ENCODE results near the gene IFNA16.
A peak's percentile ranks its signal among the peaks of the same experiment; 100 is the strongest.
"Not testable (repeated sequence)": the region's sequence is repeated elsewhere in the genome, so short reads cannot be mapped to it uniquely, and the experiment has no call there.

Gene IFNA16

GRCh38 chr9:21217211-21217610 is at the start of gene IFNA16:
IFNA16 (minus strand) TSS chr9:21217311; CDS start chr9:21217305, 6 bp downstream.
- not testable (repeated sequence) for DNase-seq

GRCh38 chr9:21265421-21266189 is 48.5 kb upstream of the IFNA16 start:
- no peak for DNase-seq

GRCh38 chr9:21255538-21256212 is 38.6 kb upstream of the IFNA16 start:
- no peak for DNase-seq

- DNase-seq, result peak; percentile 21
These were observed 35.8 kb upstream of the IFNA16 start for GRCh38 chr9:21252721-21253547.

GRCh38 chr9:21251638-21252037 is 34.5 kb upstream of the IFNA16 start:
- DNase-seq, result no peak

GRCh38 chr9:21251190-21251589 is 34.1 kb upstream of the IFNA16 start:
- no peak for DNase-seq

GRCh38 chr9:21244836-21245235 is 27.7 kb upstream of the IFNA16 start:
- DNase-seq, result no peak

- no peak for DNase-seq
These were observed 22.8 kb upstream of the IFNA16 start, which contains the start of gene IFNA14 for GRCh38 chr9:21239911-21240310. IFNA14 (minus strand) TSS chr9:21240005; CDS start chr9:21239935, 70 bp downstream.

- not testable (repeated sequence) for DNase-seq
These were observed 19.2 kb upstream of the IFNA16 start for GRCh38 chr9:21236360-21236714.

- peak; percentile 60 for DNase-seq
These were observed 18.6 kb upstream of the IFNA16 start for GRCh38 chr9:21235468-21236359.

- DNase-seq, result no peak
These were observed 17.1 kb upstream of the IFNA16 start for GRCh38 chr9:21234153-21234687.

GRCh38 chr9:21233258-21233657 is 16.1 kb upstream of the IFNA16 start:
- no peak for DNase-seq

GRCh38 chr9:21228122-21228521 is 11.0 kb upstream of the IFNA16 start, which contains the start of gene IFNA17:
IFNA17 (minus strand) TSS chr9:21228222; CDS start chr9:21228173, 49 bp downstream.
- no peak for DNase-seq

- peak; percentile 18 for DNase-seq
These were observed 3.4 kb downstream of the IFNA16 start for GRCh38 chr9:21213411-21214326.

GRCh38 chr9:21212160-21212559 is 5.0 kb downstream of the IFNA16 start:
- not testable (repeated sequence) for DNase-seq

- not testable (repeated sequence) for DNase-seq
These were observed 6.3 kb downstream of the IFNA16 start for GRCh38 chr9:21210782-21211181.

- DNase-seq, result no peak
These were observed 6.8 kb downstream of the IFNA16 start for GRCh38 chr9:21210311-21210710.

- not testable (repeated sequence) for DNase-seq
These were observed 10.1 kb downstream of the IFNA16 start, which contains the start of gene IFNA10 for GRCh38 chr9:21207043-21207442. IFNA10 (minus strand) TSS chr9:21207143; CDS start chr9:21207097, 46 bp downstream.

- no peak for DNase-seq
These were observed 11.9 kb downstream of the IFNA16 start for GRCh38 chr9:21205204-21205603.

GRCh38 chr9:21202105-21202504 is 15.0 kb downstream of the IFNA16 start, which contains the start of gene IFNA7:
IFNA7 (minus strand) TSS chr9:21202205; CDS start chr9:21202165, 40 bp downstream.
- DNase-seq, result not testable (repeated sequence)
